Measurements from ENCODE around the gene FEM1A.
"Not testable (repeated sequence)": the region's sequence is repeated elsewhere in the genome, so short reads cannot be mapped to it uniquely, and the experiment has no call there.

Gene FEM1A

GRCh38 chr19:4823577-4823976, 32.0 kb downstream of the FEM1A start:
- H3K27ac Mint-ChIP-seq (ENCODE audit: low read depth): no peak overlapping the region
- no peaks in the 10 kb centered on the region for H3K4me1 Mint-ChIP-seq
- no peaks in the 10 kb centered on the region for H3K9me3 Mint-ChIP-seq
- ATAC-seq (replicated peaks; ENCODE audit: extremely low read depth, poor library complexity, severe bottlenecking) (no peak), DNase-seq (ENCODE audit: low spot score in 2 of 2) (no peak)
- no peaks in the 10 kb centered on the region for H3K27me3 Mint-ChIP-seq
- H3K36me3 Mint-ChIP-seq (ENCODE audit: insufficient read depth): peaks cover 12% of the 10 kb centered on the region
- no peak overlapping the region for H3K4me3 Mint-ChIP-seq

- H3K27ac Mint-ChIP-seq (ENCODE audit: low read depth): peak overlapping the region; percentile 95
- peaks cover 10% of the 10 kb centered on the region for H3K36me3 Mint-ChIP-seq (ENCODE audit: insufficient read depth)
- H3K4me1 Mint-ChIP-seq: peaks cover 23% of the 10 kb centered on the region
- no peak for DNase-seq (ENCODE audit: low spot score in 2 of 2)
- no peaks in the 10 kb centered on the region for H3K27me3 Mint-ChIP-seq
- ATAC-seq (replicated peaks; ENCODE audit: extremely low read depth, poor library complexity, severe bottlenecking): no peak
- H3K9me3 Mint-ChIP-seq: no peaks in the 10 kb centered on the region
- H3K4me3 Mint-ChIP-seq: peak overlapping the region; percentile 41
Measured at GRCh38 chr19:4829001-4829712, 37.6 kb downstream of the FEM1A start.

DNA sequence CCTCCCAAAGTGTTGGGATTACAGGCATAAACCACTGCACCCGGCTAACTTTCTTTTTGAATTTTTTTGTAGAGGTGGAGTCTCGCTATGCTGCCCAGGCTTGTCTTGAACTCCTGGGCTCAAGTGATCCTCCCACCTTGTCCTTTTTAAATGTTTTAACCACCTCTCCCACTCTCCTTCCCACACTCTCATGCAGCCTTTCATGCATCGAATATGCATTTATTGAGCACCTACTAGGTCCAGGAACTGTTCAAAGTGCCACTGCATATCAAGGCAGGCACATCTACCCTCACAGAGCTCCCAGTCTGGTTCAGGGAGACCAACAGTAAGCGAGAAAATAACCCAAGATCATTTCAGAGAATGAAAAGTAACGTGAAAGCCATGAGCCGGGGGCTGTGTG, 38.8 kb downstream of the FEM1A start:
- Mint-ChIP-seq H3K4me3 (peak overlapping the region; percentile 93), H3K9me3 (no peaks in the 10 kb centered on the region), H3K36me3 (ENCODE audit: insufficient read depth) (peaks cover 11% of the 10 kb centered on the region), H3K27ac (ENCODE audit: low read depth) (peak overlapping the region; percentile 95), H3K27me3 (no peaks in the 10 kb centered on the region), H3K4me1 (peaks cover 23% of the 10 kb centered on the region)
- DNase-seq (ENCODE audit: low spot score in 2 of 2): no peak
- ATAC-seq (replicated peaks; ENCODE audit: extremely low read depth, poor library complexity, severe bottlenecking): no peak

DNA sequence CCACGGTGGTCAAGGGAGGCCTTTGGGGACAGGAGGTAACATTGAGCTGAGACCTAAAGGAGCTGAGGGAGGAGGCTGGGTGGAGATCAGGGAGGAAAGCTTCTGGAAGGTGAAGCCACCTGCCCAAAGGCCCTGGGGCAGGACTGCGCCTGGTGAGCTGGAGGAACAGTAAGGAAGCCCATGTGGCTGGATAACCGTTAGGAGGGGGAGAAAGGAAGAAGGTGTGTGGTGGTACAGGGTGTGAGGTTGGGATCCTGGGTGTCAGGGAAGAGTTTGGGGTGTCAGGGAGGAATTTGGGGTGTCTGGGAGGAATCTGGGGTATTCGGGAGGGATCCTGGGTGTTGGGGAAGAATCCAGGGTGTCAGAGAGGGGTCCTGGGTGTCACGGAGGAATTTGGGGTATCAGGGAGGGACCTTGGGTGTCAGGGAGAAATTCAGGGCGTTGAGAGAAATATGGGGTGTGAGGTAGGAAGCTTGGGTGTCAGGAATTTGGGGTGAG, 39.3 kb downstream of the FEM1A start:
- H3K9me3 Mint-ChIP-seq: no peaks in the 10 kb centered on the region
- peaks cover 23% of the 10 kb centered on the region for H3K4me1 Mint-ChIP-seq
- H3K27me3 Mint-ChIP-seq: no peaks in the 10 kb centered on the region
- peak overlapping the region; percentile 93 for H3K4me3 Mint-ChIP-seq
- H3K27ac Mint-ChIP-seq (ENCODE audit: low read depth): peak overlapping the region; percentile 95
- peaks cover 11% of the 10 kb centered on the region for H3K36me3 Mint-ChIP-seq (ENCODE audit: insufficient read depth)
- DNase-seq (ENCODE audit: low spot score in 2 of 2) (no peak), ATAC-seq (replicated peaks; ENCODE audit: extremely low read depth, poor library complexity, severe bottlenecking) (no peak)

GRCh38 chr19:4831304-4831978, 39.9 kb downstream of the FEM1A start, which contains the start of gene TICAM1:
TICAM1 (minus strand) TSS chr19:4831712; CDS start chr19:4818377, 13,335 bp downstream.
- DNase-seq (ENCODE audit: low spot score in 2 of 2): peak; percentile 46 to 72
- peak within 1 kb of the TSS; percentile 93 for H3K4me3 Mint-ChIP-seq
- peak; percentile 90 for ATAC-seq (replicated peaks; ENCODE audit: extremely low read depth, poor library complexity, severe bottlenecking)
- H3K36me3 Mint-ChIP-seq (ENCODE audit: insufficient read depth): peaks cover 11% of the 10 kb centered on the region
- no peaks in the 10 kb centered on the region for H3K27me3 Mint-ChIP-seq
- H3K9me3 Mint-ChIP-seq: no peaks in the 10 kb centered on the region
- peak within 1 kb of the TSS; percentile 95 for H3K27ac Mint-ChIP-seq (ENCODE audit: low read depth)
- H3K4me1 Mint-ChIP-seq: peaks cover 23% of the 10 kb centered on the region

- H3K4me1 Mint-ChIP-seq: peaks cover 23% of the 10 kb centered on the region
- H3K9me3 Mint-ChIP-seq; H3K27me3 Mint-ChIP-seq; DNase-seq (ENCODE audit: low spot score in 2 of 2); ATAC-seq (replicated peaks; ENCODE audit: extremely low read depth, poor library complexity, severe bottlenecking): not testable (repeated sequence)
- peak overlapping the region; percentile 95 for H3K27ac Mint-ChIP-seq (ENCODE audit: low read depth)
- peak overlapping the region; percentile 93 for H3K4me3 Mint-ChIP-seq
- H3K36me3 Mint-ChIP-seq (ENCODE audit: insufficient read depth): peaks cover 11% of the 10 kb centered on the region
Measured at GRCh38 chr19:4831979-4832340, 40.4 kb downstream of the FEM1A start.

DNA sequence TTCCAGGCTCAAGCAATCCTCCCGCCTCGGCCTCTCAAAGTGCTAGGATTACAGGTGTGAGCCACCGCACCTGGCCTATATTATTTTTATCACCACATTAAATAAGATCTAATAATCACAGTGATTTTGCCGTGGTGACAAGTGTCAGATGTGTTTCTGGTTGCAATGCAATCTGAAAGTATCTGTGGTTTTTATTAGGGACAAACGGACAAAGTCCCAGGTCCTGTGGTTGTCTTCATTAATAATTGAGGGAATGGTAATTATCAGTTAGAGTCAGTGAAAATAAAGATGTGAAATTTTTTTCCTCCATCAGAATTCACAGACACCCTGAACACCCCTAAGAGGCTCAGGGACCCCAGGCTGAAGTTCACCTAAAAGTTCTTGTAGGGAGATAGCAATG, 41.2 kb downstream of the FEM1A start:
- Mint-ChIP-seq H3K27me3 (no peaks in the 10 kb centered on the region), H3K36me3 (ENCODE audit: insufficient read depth) (peaks cover 10% of the 10 kb centered on the region), H3K9me3 (no peaks in the 10 kb centered on the region), H3K27ac (ENCODE audit: low read depth) (peak overlapping the region; percentile 95), H3K4me1 (peaks cover 28% of the 10 kb centered on the region), H3K4me3 (peak overlapping the region; percentile 93)
- DNase-seq (ENCODE audit: low spot score in 2 of 2) (no peak), ATAC-seq (replicated peaks; ENCODE audit: extremely low read depth, poor library complexity, severe bottlenecking) (no peak)

- Mint-ChIP-seq H3K36me3 (ENCODE audit: insufficient read depth) (peaks cover 17% of the 10 kb centered on the region), H3K4me1 (peaks cover 12% of the 10 kb centered on the region), H3K9me3 (no peaks in the 10 kb centered on the region), H3K4me3 (no peak overlapping the region), H3K27me3 (no peaks in the 10 kb centered on the region), H3K27ac (ENCODE audit: low read depth) (no peak overlapping the region)
- no peak for ATAC-seq (replicated peaks; ENCODE audit: extremely low read depth, poor library complexity, severe bottlenecking)
- no peak for DNase-seq (ENCODE audit: low spot score in 2 of 2)
Measured at GRCh38 chr19:4839192-4839591, 47.7 kb downstream of the FEM1A start.

GRCh38 chr19:4843647-4843965, 52.1 kb downstream of the FEM1A start:
- peaks cover 7% of the 10 kb centered on the region for H3K4me1 Mint-ChIP-seq
- no peaks in the 10 kb centered on the region for H3K27me3 Mint-ChIP-seq
- no peak overlapping the region for H3K4me3 Mint-ChIP-seq
- H3K36me3 Mint-ChIP-seq (ENCODE audit: insufficient read depth): peaks cover 26% of the 10 kb centered on the region
- no peak for DNase-seq (ENCODE audit: low spot score in 2 of 2)
- no peaks in the 10 kb centered on the region for H3K9me3 Mint-ChIP-seq
- ATAC-seq (replicated peaks; ENCODE audit: extremely low read depth, poor library complexity, severe bottlenecking): no peak
- H3K27ac Mint-ChIP-seq (ENCODE audit: low read depth): no peak overlapping the region

DNA sequence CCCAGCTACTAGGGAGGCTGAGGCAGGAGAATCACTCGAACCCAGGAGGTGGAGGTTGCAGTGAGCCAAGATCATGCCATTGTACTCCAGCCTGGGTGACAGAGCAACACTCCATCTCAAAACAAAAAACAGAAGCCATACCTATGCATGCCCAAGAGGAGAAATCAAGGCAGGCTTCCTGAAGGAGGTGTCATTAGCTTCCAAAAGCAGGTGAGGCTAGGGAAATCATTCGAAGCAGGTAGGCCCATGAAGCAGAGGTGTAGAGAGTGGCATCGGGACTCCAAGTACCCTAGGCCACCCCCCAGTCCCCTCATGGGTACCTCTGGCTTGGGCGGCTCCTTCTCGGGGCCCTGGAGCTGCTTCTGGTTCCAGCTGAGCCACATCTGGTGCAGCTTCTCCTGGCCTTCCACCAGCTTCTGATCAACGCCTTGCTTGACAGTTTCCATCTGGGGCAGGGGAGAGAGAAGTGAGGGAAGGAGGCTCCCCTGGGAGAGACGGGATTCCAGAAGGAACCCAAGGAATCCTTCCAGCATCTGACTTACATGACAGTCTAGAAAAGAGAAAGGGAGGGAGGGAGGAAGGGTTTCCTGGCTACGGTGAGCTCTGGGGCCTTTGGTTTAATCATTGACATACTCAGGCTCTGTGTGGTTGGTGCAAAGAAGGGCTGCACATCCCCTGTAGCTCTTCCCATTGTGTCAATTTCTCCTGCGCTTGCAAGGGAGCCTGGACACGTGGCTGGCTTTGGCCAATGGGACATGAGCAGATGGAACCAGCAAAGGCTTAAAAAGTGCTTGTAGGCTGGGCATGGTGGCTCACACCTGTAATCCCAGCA, 53.0 kb downstream of the FEM1A start:
- H3K4me1 Mint-ChIP-seq: peaks cover 7% of the 10 kb centered on the region
- H3K36me3 Mint-ChIP-seq (ENCODE audit: insufficient read depth): peaks cover 26% of the 10 kb centered on the region
- no peak overlapping the region for H3K27ac Mint-ChIP-seq (ENCODE audit: low read depth)
- H3K4me3 Mint-ChIP-seq: no peak overlapping the region
- DNase-seq (ENCODE audit: low spot score in 2 of 2): no peak
- H3K27me3 Mint-ChIP-seq: no peaks in the 10 kb centered on the region
- H3K9me3 Mint-ChIP-seq: no peaks in the 10 kb centered on the region
- ATAC-seq (replicated peaks; ENCODE audit: extremely low read depth, poor library complexity, severe bottlenecking): no peak

DNA sequence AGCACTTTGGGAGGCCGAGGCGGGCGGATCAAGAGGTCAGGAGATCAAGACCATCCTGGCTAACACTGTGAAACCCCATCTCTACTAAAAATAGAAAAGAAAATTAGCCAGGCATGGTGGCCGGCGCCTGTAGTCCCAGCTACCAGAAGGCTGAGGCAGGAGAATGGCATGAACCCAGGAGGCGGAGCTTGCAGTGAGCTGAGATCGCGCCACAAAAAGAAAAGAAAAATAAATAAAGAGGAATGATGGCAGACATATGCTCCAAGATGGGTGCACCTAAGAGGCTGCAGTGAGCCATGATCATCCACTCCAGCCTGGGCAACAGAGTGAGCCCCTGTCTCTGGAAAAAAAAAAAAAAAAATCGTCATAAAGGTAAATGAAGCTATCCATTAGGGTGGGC, 54.4 kb downstream of the FEM1A start:
- peaks cover 21% of the 10 kb centered on the region for H3K36me3 Mint-ChIP-seq (ENCODE audit: insufficient read depth)
- not testable (repeated sequence) for H3K4me3 Mint-ChIP-seq; H3K27me3 Mint-ChIP-seq; H3K4me1 Mint-ChIP-seq; H3K9me3 Mint-ChIP-seq; ATAC-seq (replicated peaks; ENCODE audit: extremely low read depth, poor library complexity, severe bottlenecking); H3K27ac Mint-ChIP-seq (ENCODE audit: low read depth); DNase-seq (ENCODE audit: low spot score in 2 of 2)

DNA sequence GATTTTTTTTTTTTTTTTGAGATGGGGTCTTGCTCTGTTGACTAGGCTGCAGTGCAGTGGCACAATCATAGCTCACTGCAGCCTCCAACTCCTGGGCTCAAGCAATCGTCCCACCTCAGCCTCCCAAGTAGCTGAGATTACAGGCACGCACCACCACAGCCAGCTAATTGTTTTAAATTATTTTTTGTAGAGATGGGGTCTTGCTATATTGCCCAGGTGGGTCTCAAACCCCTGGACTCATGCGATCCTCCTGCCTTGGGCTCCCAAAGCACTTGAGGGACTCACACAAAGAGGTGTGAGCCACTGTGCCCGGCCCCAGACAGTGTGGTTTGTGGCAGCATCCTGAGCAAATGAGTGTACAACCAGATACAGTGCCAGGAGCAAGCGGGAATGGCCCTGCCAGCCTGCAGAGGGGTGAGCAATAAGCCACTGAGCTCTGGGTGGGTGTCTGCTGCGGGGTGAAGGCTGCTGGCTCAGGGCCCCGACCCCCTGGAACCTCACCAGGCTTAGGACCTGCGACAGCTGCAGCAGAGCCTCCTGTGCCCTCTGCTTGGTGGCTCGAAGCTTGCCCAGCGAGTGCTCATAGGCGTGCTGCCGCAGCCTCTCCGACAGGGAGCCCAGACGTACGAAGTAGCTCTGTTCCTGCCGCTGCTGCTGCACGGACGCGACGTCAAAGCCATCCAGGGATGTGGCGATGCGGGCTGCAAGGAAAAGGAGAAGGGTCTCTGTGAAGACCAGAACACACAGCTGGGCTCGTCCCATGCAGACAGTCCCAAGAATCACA, 55.8 kb downstream of the FEM1A start:
- H3K9me3 Mint-ChIP-seq: no peaks in the 10 kb centered on the region
- H3K36me3 Mint-ChIP-seq (ENCODE audit: insufficient read depth): peaks cover 25% of the 10 kb centered on the region

More for the DNA sequence above, 55.8 kb downstream of the FEM1A start:
- no peaks in the 10 kb centered on the region for H3K27me3 Mint-ChIP-seq
- no peak for DNase-seq (ENCODE audit: low spot score in 2 of 2)
- H3K4me3 Mint-ChIP-seq: no peak overlapping the region
- H3K4me1 Mint-ChIP-seq: no peaks in the 10 kb centered on the region
- ATAC-seq (replicated peaks; ENCODE audit: extremely low read depth, poor library complexity, severe bottlenecking): no peak
- no peak overlapping the region for H3K27ac Mint-ChIP-seq (ENCODE audit: low read depth)

All from central memory CD8-positive, alpha-beta T cell (primary cell).